COLO829 (cell line): ENCODE results near the gene SCN4B.

ENCODE experiments used
- DNase-seq: peaks from one replicate; pipeline ENCODE4 v3.0.0; 2012; ENCODE audit warnings: low spot score

The SCN4B gene

DNA sequence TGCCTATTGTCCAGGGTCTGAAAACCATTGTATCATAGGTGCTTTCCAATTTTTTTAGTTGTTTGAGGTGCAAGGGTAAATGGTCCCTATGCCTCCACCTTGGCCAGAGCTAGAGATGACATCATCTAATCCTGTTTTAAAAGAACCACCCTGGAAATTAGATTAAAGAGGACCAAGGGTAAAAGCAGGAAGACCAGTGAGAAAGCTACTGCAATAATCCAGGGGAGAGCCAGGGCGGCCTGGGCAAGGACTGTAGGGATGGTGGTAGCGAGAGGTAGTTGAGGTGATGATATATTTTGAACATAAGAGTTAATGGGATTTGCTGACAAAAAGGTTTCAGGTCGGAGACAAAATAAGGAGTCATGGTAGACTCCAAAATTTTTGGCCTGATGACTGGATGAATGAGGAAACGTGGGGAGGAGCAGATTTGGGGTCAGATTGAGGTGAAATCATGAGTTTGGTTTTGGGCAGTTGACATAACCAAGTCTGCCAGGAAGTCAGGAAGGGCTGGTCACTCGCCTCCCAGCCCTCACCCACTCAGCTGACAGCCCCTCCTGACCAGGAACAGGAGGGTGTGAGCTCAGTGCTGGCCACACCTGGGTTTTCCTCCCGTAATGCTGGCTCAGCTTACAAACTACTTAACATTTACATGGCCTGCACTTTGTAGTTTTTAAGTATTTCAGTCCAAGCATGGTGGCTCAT, 23.0 kb downstream of the SCN4B start:
- no peak for DNase-seq

DNA sequence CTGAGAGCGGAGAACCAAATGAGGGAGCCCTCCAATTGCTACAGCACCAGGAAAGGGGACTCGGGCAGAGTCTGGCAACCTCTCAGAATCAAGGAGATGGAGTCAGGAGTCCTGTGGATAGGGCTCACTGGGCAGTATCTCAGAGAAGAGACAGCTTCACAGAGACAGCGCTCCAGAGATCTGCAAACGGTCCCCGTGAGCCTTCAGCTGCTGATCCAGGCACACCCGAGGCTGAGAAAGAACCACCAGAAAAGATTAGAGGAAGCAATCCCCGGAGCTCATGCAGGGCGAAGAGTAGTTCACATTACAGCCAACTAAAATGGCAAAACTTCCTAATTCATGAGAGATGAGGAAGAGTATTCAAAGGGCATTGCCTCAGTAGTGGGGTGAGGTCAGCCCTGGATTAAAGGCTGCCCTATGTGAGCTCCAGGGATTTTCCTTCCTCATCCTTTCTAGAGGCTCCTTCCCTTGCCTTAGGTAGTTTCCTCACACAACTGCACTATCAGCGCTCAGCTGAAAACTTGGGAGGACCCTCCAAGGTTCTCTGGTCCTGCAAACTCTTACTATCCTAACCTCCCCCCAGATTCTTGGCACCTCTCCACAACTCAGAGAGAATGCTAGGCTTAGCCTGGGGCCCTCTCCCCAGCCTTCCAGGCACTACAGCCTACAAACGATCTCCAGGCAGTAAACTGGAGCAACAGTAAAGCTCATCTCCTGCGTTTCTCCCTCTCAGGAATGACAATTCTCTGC, 23.7 kb downstream of the SCN4B start:
- no peak for DNase-seq

- no peak for DNase-seq
Measured at GRCh38 chr11:118128310-118128709, 24.3 kb downstream of the SCN4B start.

- no peak for DNase-seq
Measured at GRCh38 chr11:118126082-118126838, 26.4 kb downstream of the SCN4B start.

- no peak for DNase-seq
Measured at GRCh38 chr11:118124929-118125535, 27.6 kb downstream of the SCN4B start.

DNA sequence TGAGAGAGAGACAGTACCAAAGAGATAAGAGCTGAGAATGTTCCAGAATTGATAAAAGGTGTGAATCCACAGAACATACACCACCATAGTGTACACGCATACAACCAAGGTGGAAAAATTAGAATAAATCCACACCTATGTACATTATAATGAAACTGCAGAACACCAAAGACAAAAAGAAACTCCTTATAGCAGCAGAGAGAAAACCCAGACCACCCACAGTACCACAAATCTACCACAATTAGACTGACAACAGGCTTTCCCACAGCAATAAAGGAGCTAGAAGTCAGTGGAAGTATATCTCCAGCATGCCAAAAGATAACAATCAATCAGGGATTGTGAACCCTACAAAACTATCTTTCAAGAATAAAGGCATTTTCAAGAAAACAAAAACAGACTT, 31.8 kb downstream of the SCN4B start:
- DNase-seq = no peak

- DNase-seq = no peak
Measured at GRCh38 chr11:118117790-118118601, 34.6 kb downstream of the SCN4B start.

GRCh38 chr11:118115048-118115447, 37.6 kb downstream of the SCN4B start:
- DNase-seq = no peak

- DNase-seq = no peak
Measured at GRCh38 chr11:118114266-118114665, 38.4 kb downstream of the SCN4B start.

DNA sequence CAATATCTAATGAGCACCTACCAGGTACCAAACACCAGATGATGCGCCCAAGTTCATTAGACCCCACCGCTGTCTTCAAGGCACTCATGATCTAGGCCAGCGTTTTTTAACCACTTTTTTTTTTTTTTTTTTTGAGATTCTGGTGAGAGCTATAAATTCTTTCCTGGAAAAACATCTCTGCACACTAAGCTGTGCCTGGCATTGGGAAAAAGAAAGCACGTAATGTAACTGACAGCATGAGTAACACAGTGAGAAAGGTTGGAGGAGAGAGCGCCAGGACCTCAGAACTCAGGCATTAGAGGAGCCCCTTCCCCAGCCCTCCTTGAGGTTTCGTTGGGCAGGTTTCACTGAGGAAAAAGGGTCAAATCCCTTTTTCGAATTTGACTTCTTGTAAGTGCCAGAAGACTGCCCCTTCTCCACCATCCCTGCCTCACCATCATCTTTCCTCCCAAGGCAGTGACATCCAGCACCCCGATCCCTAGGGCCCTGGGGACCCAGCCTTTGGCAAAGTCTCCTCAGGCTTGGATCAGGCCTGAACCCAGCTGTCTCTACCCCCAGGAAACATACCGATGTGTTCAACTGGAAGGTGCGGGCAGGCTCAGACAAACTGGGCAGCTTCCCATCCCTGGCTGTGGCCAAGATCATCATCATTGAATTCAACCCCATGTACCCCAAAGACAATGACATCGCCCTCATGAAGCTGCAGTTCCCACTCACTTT, 39.8 kb downstream of the SCN4B start:
- no peak for DNase-seq

GRCh38 chr11:118111744-118112035, 40.9 kb downstream of the SCN4B start:
- DNase-seq = no peak

- DNase-seq = no peak
Measured at GRCh38 chr11:118111019-118111743, 41.4 kb downstream of the SCN4B start.

GRCh38 chr11:118109231-118109630, 43.4 kb downstream of the SCN4B start:
- DNase-seq = no peak

DNA sequence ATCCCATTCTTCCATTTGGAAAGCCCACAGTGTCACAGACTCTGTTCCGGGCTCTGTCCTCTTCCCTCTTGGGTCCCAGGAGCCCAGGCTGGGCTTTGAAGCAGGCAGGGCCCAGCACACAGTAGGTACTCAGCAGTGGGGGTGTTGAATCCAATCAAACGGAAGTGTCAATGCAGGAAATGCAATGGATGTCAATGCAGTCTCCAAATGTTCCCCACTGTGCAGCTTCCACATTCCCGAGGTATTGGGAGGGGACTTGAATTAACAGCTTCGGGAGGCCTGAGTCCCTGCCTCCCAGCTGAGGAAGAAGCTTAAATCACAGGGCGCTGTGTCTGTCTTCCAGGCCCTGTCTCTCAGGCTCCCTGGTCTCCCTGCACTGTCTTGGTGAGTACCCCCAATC, 44.1 kb downstream of the SCN4B start:
- no peak for DNase-seq

DNA sequence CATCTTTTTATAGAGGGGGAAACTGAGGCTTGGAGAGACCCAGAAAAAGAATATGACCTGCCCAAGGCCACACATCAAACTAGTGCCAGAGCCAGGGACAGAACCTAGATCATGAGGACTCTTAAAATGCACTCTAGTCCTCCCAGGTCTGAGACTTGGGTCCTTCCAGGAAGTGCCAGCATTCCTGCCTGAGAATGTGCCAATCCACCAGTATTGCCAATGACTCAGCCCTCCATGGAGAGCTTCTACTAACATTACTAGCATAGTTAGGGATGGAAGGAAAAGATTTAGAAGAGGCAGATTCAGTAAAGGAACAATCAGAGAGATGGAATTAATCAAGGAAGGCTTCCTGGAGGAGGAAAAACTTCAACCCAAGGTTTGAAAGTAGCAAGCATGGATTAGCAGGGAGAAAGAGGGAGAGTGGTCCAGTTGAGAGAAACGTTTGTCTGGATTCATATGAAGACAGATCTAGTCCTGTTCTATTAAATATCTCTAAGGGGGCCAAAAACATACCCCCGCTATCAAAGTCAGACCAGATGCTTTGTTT, 45.8 kb downstream of the SCN4B start:
- DNase-seq = no peak

GRCh38 chr11:118105657-118106305, 46.8 kb downstream of the SCN4B start:
- DNase-seq = no peak

GRCh38 chr11:118104491-118104890, 48.1 kb downstream of the SCN4B start:
- no peak for DNase-seq

- no peak for DNase-seq
Measured at GRCh38 chr11:118102721-118103261, 49.8 kb downstream of the SCN4B start.

DNA sequence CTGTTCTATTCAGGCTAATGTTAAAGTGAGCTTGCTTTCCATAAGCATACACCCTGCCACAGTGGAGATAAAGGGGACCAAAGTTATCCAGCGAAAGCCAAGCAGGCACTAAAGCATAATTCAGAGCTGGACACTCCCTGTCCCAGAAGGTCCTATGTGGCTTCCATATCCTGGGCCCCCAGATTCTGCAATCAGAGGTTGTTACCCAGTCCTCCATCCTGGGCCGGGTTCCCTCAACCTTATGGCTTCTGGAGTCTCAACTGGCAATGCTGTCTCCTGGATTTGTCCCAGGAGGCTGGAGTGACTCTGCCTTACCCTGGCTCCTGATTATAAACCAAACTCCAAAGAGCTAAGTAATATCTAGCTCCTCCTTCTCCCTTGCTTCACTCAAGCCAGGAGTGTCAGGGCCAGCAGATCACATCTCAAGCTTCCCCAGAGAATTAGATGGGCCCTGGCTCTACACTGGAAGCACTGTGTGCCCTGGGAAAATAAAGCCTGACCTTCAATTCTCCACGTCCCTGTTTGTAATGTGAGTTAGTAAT, 51.9 kb downstream of the SCN4B start:
- DNase-seq = no peak
